Effector CD4-positive, alpha-beta T cell (primary cell): Measurements from ENCODE around the gene FKBP7.
"Not testable (repeated sequence)": the region's sequence is repeated elsewhere in the genome, so short reads cannot be mapped to it uniquely, and the experiment has no call there.

Experiments used
- DNase-seq: peaks from one replicate; pipeline ENCODE4 v3.0.0-alpha.2; 2020

FKBP7 gene

DNA sequence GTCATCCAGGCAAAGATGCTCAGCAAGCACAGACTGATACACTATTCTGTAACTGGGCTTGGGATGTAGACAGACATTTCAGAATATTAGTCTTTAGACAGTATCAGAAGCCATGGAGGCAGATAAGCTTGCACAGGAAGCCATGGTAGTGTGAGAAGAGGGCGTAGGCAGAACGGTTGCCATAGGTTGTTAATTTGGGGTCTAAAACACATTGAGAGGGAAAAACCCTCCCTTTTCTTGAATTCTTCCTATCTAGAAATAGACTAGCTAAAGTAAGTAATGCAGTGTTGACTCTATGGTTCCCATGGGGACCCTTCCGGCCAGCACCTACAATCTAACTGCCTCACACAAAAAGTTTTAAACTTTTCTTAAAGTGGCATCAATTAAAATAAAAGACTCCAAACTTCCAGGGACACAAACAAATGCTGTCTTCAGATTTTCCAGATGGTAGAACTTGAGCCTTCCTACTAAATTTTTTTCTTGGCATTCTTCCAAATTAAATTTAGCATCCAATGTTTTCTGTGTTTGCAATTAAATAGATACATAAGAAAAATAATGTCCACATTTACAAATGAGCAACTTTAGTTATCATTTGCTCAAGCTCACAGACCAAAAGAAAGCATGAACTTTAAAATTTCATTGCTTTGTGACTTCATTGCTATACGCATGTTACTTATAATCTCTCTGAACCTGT is 29.3 kb downstream of the FKBP7 start:
- DNase-seq, result no peak

DNA sequence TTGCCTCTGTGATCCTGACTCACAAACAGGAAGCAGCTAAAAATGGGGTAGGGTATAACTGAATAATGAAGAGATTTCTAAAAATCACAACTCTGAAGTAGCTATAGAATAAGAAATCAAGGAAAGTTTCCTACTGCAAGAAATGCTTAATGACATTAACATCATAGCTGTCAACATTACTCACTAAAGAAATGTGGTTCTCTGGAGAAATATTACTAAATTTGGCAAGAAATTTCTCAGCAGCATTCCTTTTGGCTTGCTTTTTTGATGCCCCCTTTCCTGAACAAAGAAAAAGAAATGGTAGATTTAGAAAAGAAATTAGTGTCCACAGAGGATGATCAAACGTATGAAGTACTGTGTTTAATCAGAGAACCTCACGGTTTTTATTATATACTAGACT is 37.0 kb downstream of the FKBP7 start:
- no peak for DNase-seq

DNA sequence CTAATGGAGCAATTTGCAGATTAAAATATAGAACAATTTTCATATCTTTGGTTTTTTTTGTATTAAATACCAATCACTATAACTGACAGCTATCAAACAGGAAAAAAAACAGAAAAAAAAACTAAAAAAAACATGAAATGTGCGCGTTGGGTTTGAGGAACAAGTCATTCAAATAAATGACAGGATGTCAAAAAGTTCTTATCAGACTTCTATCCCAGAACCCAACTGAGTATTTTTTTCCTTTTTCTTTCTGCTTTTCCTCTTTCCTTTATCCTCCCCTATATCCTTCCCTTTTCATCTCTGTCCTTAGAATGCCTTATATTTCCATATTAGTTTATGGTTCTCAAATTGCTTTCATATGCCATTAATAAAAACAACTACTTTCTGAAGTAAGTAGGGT is 41.7 kb downstream of the FKBP7 start:
- DNase-seq, result no peak

DNA sequence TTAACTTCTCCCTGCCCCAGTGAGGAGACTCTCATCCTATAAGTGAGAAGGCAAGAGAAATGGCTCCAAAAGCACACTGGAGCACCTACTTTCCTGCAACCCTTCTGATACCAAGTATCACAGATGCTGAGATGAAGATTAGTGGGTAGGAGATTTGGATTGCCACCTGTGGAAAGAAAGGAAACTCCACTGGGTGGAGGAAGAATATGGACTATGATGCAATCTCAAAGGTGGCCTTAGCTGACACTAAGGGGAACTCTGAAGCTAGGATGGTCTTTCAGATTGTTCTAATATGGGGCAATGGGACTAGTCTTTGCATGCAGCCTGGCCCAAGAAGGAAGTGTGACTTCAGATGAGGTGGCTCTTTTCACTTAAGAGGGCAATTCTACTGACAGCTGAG is 49.1 kb downstream of the FKBP7 start:
- no peak for DNase-seq

GRCh38 chr2:178428396-178428806 is 50.0 kb downstream of the FKBP7 start:
- DNase-seq, result no peak

DNA sequence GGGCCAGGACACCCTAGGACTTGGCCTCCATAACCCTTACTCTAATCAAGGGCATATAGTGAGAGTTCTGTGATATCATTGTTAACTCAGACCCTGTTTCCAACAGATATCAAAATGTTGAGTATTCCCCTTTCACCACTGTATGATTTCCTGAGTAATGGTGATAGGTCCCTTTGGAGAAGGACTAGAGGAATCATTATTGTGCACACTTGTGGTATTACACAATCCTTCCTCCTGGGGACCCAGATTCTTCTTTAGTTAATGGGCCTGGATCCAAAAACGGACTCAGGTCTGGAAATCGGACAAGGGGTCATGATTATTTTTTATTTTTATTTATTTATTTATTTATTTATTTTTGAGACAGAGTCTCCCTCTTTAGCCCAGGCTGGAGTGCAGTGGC is 50.9 kb downstream of the FKBP7 start:
- no peak for DNase-seq

GRCh38 chr2:178426388-178426787 is 52.0 kb downstream of the FKBP7 start:
- no peak for DNase-seq

DNA sequence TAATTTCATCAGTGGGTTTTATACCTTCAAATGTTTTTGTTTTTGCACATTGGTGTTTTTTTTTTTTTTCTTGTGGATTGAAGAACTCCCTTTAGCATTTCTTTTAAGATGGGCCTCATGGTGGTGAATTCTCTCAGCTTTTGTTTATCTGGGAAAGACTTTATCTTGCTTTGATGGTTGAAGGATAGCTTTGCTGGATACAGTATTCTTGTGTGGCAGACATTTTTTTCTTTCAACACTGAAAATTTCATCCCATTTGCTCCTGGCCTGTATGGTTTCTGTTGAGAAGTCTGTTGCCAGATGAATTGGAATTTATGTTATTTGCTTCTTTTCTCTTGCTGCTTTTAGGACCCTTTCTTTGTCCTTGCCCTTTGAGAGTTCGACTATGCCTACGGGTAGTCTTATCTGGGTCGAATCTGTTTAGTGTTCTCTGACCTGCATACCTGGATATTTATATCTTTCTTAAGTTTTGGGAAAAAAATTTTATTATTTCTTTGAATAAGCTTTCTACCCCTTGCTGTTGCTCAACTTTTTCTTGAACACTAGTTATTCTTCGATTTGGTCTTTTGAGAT is 53.1 kb downstream of the FKBP7 start:
- no peak for DNase-seq

DNA sequence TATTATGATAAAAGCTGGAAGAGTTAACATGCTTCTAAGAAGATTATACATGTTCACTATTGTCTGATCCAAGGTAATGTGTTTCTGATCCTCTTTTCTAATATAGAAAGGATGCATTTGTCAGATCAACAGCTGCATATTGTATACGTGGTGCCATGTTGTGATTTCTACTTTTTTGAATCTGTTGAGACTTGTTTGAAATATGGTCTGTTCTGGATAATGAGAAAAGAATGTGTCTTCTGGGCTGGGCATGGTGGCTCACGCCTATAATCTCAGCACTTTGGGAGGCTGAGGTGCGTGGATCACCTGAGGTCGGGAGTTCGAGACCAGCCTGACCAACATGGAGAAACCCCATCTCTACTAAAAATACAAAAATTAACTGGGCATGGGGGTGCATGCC is 54.7 kb downstream of the FKBP7 start:
- DNase-seq, result not testable (repeated sequence)

GRCh38 chr2:178422097-178422496 is 56.3 kb downstream of the FKBP7 start:
- DNase-seq, result no peak

- no peak for DNase-seq
Observed at GRCh38 chr2:178420463-178420999, 57.9 kb downstream of the FKBP7 start.

DNA sequence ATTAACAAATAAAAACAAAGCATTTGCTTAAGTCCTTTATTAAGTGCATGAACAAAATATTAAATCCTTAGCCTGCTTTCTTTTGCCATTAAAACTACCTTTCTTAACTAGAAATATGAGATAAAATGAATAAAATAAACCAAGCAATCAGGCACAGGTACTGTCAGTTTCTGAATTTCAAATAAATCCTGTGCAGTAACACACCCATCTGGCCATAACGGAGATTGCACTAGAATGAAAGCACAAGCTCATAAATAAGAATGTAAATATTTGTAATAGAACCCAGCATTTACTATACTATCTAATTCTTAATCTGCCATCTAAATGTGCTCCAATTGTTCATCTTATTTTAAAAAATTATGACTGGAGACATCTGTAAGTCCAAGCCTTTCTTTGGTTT is 59.3 kb downstream of the FKBP7 start:
- no peak for DNase-seq

GRCh38 chr2:178418426-178418825 is 60.0 kb downstream of the FKBP7 start:
- DNase-seq, result no peak

GRCh38 chr2:178417916-178418315 is 60.5 kb downstream of the FKBP7 start:
- DNase-seq, result no peak

GRCh38 chr2:178415979-178416378 is 62.4 kb downstream of the FKBP7 start:
- DNase-seq, result no peak

GRCh38 chr2:178414266-178415247 is 63.8 kb downstream of the FKBP7 start:
- peak; percentile 63 for DNase-seq
